ENCODE measurements around the gene ITGAV.

ITGAV gene

DNA sequence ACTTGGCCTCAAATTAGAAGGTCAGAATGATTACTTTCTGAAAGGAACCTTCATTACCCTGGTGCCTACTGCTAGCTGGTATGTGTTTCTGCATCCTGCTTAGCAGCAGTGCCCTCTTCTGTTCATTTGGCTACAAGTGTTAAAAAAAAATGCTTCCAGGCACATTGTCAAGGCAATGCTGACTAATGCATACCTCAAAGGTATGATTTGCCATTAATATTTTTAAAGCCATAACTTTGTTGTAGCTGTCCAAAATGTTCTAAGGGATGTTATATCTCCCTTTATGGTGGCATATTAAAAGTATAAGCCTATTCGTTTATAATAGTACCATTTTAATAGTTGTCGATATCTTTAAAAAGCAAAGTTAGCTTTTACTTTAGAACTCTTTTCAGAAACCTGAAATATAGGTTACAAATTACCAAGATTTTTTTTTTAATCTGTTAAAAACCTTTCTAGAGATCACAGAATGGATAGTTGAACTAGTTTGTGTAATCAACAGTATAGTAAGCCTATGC is 52.0 kb downstream of the ITGAV start:
- peaks cover 6% of the 10 kb centered on the region for H3K36me3 Mint-ChIP-seq (ENCODE audit: low read depth)
- no peak overlapping the region for H3K27ac Mint-ChIP-seq
- no peak overlapping the region for H3K4me3 Mint-ChIP-seq
- no peaks in the 10 kb centered on the region for H3K27me3 Mint-ChIP-seq (ENCODE audit: low read depth)
- H3K4me1 Mint-ChIP-seq (ENCODE audit: low read depth) = peaks cover 12% of the 10 kb centered on the region
- H3K9me3 Mint-ChIP-seq = no peaks in the 10 kb centered on the region

DNA sequence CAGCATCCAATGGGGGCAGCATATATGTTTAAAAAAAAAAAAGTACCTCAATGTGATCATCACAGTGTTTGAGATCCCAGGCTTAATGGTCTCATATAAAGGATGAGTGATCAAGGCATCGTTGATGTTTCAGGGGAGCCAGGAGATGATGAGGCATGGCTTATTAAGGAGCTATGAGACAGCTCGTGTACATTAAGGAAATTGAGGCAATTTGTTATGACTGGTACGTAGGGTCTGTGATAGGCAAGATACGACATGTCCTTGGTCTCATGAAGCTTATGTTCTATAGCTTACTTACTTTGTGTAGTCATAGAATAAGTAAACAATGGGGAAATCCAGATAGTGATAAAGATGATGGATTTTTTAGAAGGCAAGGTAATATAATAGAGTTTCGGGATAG is 54.9 kb downstream of the ITGAV start:
- no peaks in the 10 kb centered on the region for H3K9me3 Mint-ChIP-seq
- no peak overlapping the region for H3K4me3 Mint-ChIP-seq
- H3K27me3 Mint-ChIP-seq (ENCODE audit: low read depth) = no peaks in the 10 kb centered on the region
- no peak overlapping the region for H3K27ac Mint-ChIP-seq
- H3K36me3 Mint-ChIP-seq (ENCODE audit: low read depth) = peaks cover 8% of the 10 kb centered on the region
- H3K4me1 Mint-ChIP-seq (ENCODE audit: low read depth) = peaks cover 7% of the 10 kb centered on the region

DNA sequence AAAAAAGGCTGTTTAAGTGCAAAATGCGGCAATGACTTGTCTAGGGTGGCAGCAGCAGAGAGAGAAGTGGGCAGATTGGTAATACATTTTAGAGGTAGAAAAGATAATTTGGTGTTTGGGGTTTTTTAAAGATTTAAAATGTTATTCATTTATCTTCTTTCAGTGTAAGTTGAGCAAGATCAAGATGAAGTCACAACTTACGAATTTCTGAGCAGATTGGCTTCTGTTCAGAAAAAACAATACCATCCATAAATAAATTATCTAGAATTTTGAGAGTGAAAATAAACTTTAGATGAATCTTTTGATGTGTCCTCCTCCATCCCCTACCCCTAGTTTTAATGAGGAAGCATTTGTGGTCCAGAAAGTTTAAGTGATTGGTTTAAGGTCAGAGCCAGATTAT is 56.1 kb downstream of the ITGAV start:
- no peak overlapping the region for H3K4me3 Mint-ChIP-seq
- H3K27me3 Mint-ChIP-seq (ENCODE audit: low read depth) = no peaks in the 10 kb centered on the region
- H3K9me3 Mint-ChIP-seq = no peaks in the 10 kb centered on the region
- H3K27ac Mint-ChIP-seq = no peak overlapping the region
- H3K4me1 Mint-ChIP-seq (ENCODE audit: low read depth) = no peaks in the 10 kb centered on the region
- H3K36me3 Mint-ChIP-seq (ENCODE audit: low read depth) = peaks cover 7% of the 10 kb centered on the region

DNA sequence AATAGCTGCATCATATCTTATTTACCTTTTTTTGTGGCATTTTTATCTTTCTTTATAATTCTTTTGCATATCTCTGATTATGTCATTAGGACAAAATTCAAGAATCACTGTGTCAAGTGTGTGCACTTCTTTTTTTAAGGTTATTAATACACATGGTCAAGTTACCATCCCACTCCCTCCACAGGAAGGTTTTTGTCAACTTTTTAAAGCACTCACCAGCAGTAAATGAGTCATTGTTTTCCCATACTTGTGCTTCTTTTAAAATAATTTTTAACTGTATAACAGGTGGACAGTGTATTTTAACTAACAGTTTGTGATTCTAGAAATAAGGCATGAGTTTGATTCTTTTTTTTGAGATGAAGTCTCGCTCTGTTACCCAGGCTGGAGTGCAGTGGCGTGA is 58.3 kb downstream of the ITGAV start:
- Mint-ChIP-seq H3K4me3 (no peak overlapping the region), H3K4me1 (ENCODE audit: low read depth) (no peaks in the 10 kb centered on the region), H3K27me3 (ENCODE audit: low read depth) (no peaks in the 10 kb centered on the region), H3K27ac (no peak overlapping the region), H3K9me3 (no peaks in the 10 kb centered on the region), H3K36me3 (ENCODE audit: low read depth) (peaks cover 5% of the 10 kb centered on the region)

DNA sequence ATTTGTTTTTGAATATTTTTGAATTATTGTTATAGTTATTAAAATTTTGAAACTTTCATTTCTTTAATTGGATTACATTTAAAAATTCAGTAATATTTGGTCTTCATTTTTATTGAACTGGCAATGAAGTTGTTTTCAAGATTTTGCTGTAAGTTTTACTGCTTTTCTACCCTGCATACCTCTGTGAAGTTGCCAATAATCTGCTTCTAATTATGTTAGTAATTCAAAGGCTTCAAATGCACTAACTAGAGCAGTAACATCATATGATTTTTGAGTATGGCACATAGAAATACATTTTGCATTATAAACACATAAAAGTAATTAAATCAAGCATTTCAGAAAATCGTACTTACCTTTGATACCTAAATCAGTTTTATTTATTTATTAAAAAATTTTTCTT is 63.7 kb downstream of the ITGAV start:
- H3K4me3 Mint-ChIP-seq = no peak overlapping the region
- peaks cover 1% of the 10 kb centered on the region for H3K36me3 Mint-ChIP-seq (ENCODE audit: low read depth)
- peaks cover 4% of the 10 kb centered on the region for H3K4me1 Mint-ChIP-seq (ENCODE audit: low read depth)
- H3K27ac Mint-ChIP-seq = no peak overlapping the region
- no peaks in the 10 kb centered on the region for H3K9me3 Mint-ChIP-seq
- H3K27me3 Mint-ChIP-seq (ENCODE audit: low read depth) = no peaks in the 10 kb centered on the region

DNA sequence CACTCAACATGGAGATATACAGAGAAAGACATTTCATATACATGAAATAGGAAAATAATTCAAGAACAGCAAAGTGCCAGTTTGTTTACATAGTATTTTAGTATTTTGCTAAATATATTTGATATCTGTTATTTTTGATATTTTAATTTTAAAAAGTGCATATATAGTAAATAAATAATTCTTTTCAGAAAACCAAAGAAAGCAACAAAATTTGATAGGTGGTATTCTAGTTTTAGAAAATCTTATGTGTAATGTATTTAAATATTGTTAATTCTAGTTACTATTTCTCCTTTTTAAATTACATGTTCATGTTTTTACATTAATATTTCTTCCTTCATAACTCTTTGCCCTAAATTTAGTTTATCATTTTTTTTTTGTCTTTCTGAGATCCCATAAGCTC is 69.5 kb downstream of the ITGAV start:
- Mint-ChIP-seq H3K36me3 (ENCODE audit: low read depth) (peaks cover 1% of the 10 kb centered on the region), H3K4me1 (ENCODE audit: low read depth) (peaks cover 4% of the 10 kb centered on the region), H3K4me3 (no peak overlapping the region), H3K9me3 (no peaks in the 10 kb centered on the region), H3K27ac (no peak overlapping the region), H3K27me3 (ENCODE audit: low read depth) (no peaks in the 10 kb centered on the region)

DNA sequence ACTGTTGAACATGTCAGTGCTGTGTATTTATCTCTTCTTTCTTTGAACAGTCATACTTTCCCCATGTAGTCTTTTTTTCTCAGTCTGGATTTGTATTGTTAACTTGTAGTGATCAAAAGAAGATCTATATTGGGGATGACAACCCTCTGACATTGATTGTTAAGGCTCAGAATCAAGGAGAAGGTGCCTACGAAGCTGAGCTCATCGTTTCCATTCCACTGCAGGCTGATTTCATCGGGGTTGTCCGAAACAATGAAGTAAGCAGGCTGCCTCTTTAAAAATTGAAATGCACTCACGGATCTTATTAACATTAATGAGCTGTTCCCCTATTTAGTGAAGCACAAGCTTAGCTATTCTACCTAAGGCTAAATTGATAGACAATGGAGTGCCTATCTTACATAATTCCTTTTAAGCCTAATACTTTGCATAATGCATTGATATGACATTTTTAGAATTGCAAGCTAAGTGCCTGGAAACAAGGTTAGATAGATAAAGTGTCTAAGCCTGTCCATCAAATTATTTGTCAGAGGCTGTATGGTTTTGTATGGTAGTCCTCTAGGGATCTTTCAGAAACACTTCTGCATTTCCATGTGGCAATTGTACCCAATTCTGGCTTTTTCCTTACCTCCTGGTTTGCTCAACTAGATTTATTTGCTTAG is 74.7 kb downstream of the ITGAV start:
- Mint-ChIP-seq H3K4me1 (ENCODE audit: low read depth) (no peaks in the 10 kb centered on the region), H3K4me3 (no peak overlapping the region), H3K27ac (no peak overlapping the region), H3K9me3 (no peaks in the 10 kb centered on the region), H3K27me3 (ENCODE audit: low read depth) (no peaks in the 10 kb centered on the region), H3K36me3 (ENCODE audit: low read depth) (peaks cover 15% of the 10 kb centered on the region)

- H3K27ac Mint-ChIP-seq = no peak overlapping the region
- H3K4me3 Mint-ChIP-seq = no peak overlapping the region
- peaks cover 48% of the 10 kb centered on the region for H3K36me3 Mint-ChIP-seq (ENCODE audit: low read depth)
- H3K27me3 Mint-ChIP-seq (ENCODE audit: low read depth) = no peaks in the 10 kb centered on the region
- H3K4me1 Mint-ChIP-seq (ENCODE audit: low read depth) = no peaks in the 10 kb centered on the region
- H3K9me3 Mint-ChIP-seq = peaks cover 9% of the 10 kb centered on the region
These were observed 79.3 kb downstream of the ITGAV start for GRCh38 chr2:186669146-186669545.

DNA sequence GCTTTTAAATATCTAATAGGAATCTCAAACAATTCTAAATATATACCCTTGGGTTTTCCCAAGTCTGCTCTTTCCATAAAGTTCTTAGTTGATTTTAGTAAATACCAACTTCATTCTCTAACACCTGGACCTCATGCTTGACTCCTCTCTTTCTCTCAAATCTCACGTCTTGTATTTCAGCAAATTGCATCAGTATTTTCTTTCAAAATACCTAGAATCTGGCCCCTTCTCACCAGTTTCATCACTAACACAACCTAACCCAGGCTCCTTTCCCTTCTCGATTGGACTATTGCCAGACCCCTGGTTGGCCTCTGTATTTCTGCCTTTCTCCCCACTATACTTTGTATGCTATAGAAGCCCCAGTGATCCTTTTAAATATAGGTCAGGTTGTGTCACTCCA is 81.0 kb downstream of the ITGAV start:
- Mint-ChIP-seq H3K36me3 (ENCODE audit: low read depth) (peaks cover 51% of the 10 kb centered on the region), H3K4me3 (no peak overlapping the region), H3K4me1 (ENCODE audit: low read depth) (no peaks in the 10 kb centered on the region), H3K9me3 (peaks cover 9% of the 10 kb centered on the region), H3K27me3 (ENCODE audit: low read depth) (no peaks in the 10 kb centered on the region), H3K27ac (no peak overlapping the region)

DNA sequence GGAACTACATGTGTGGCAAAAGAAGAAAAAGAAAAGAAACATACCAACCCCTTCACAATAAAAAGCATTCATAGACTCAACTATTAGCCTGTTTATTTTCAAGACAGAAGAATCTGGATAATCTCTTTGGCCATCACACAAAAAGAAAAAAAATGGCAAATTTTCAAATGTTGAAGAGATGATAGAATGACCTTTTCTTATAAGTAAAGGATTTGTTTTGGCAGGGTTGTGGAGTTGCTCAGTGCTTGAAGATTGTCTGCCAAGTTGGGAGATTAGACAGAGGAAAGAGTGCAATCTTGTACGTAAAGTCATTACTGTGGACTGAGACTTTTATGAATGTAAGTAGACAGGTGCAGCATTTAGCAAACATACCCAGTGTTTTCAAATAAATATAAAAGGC is 85.5 kb downstream of the ITGAV start:
- Mint-ChIP-seq H3K27ac (no peak overlapping the region), H3K36me3 (ENCODE audit: low read depth) (peaks cover 27% of the 10 kb centered on the region), H3K27me3 (ENCODE audit: low read depth) (no peaks in the 10 kb centered on the region), H3K9me3 (peaks cover 9% of the 10 kb centered on the region), H3K4me3 (no peak overlapping the region), H3K4me1 (ENCODE audit: low read depth) (no peaks in the 10 kb centered on the region)

GRCh38 chr2:186683341-186683740 is 93.5 kb downstream of the ITGAV start:
- Mint-ChIP-seq H3K27ac (no peak overlapping the region), H3K4me3 (no peak overlapping the region), H3K4me1 (ENCODE audit: low read depth) (no peaks in the 10 kb centered on the region), H3K9me3 (peaks cover 11% of the 10 kb centered on the region), H3K27me3 (ENCODE audit: low read depth) (no peaks in the 10 kb centered on the region), H3K36me3 (ENCODE audit: low read depth) (no peaks in the 10 kb centered on the region)

GRCh38 chr2:186687807-186688211 is 98.0 kb downstream of the ITGAV start:
- H3K27ac Mint-ChIP-seq = no peak overlapping the region
- peaks cover 11% of the 10 kb centered on the region for H3K27me3 Mint-ChIP-seq (ENCODE audit: low read depth)

GRCh38 chr2:186688813-186689212 is 99.0 kb downstream of the ITGAV start:
- Mint-ChIP-seq H3K9me3 (peaks cover 16% of the 10 kb centered on the region), H3K27me3 (ENCODE audit: low read depth) (peaks cover 16% of the 10 kb centered on the region), H3K4me1 (ENCODE audit: low read depth) (peaks cover 2% of the 10 kb centered on the region)

More at GRCh38 chr2:186687807-186688211, 98.0 kb downstream of the ITGAV start:
- H3K4me3 Mint-ChIP-seq = no peak overlapping the region
- H3K9me3 Mint-ChIP-seq = peaks cover 16% of the 10 kb centered on the region
- no peaks in the 10 kb centered on the region for H3K4me1 Mint-ChIP-seq (ENCODE audit: low read depth)
- H3K36me3 Mint-ChIP-seq (ENCODE audit: low read depth) = no peaks in the 10 kb centered on the region

GRCh38 chr2:186690786-186691185 is 100.9 kb downstream of the ITGAV start:
- peaks cover 33% of the 10 kb centered on the region for H3K27me3 Mint-ChIP-seq (ENCODE audit: low read depth)
- peaks cover 16% of the 10 kb centered on the region for H3K9me3 Mint-ChIP-seq
- H3K4me3 Mint-ChIP-seq = no peak overlapping the region
- no peaks in the 10 kb centered on the region for H3K36me3 Mint-ChIP-seq (ENCODE audit: low read depth)
- peaks cover 8% of the 10 kb centered on the region for H3K4me1 Mint-ChIP-seq (ENCODE audit: low read depth)
- no peak overlapping the region for H3K27ac Mint-ChIP-seq

More at GRCh38 chr2:186688813-186689212, 99.0 kb downstream of the ITGAV start:
- no peak overlapping the region for H3K27ac Mint-ChIP-seq
- H3K36me3 Mint-ChIP-seq (ENCODE audit: low read depth) = no peaks in the 10 kb centered on the region
- H3K4me3 Mint-ChIP-seq = no peak overlapping the region

GRCh38 chr2:186691231-186691630 is 101.4 kb downstream of the ITGAV start:
- Mint-ChIP-seq H3K9me3 (peaks cover 16% of the 10 kb centered on the region), H3K36me3 (ENCODE audit: low read depth) (no peaks in the 10 kb centered on the region), H3K27me3 (ENCODE audit: low read depth) (peaks cover 38% of the 10 kb centered on the region), H3K4me3 (no peak overlapping the region), H3K27ac (no peak overlapping the region), H3K4me1 (ENCODE audit: low read depth) (peaks cover 8% of the 10 kb centered on the region)
